GM18868 (cell line): ENCODE data around the gene SULT2B1.

Source experiments
- ATAC-seq: cut with Tn5 transposase; IDR thresholded peaks from one replicate; pipeline ENCODE4 v1.9.1; 2021; ENCODE audit warnings: mild to moderate bottlenecking, moderate library complexity; ENCODE audit not compliant: unreplicated experiment

SULT2B1 gene

GRCh38 chr19:48598996-48599700 is 47.2 kb downstream of the SULT2B1 start:
- no peak for ATAC-seq

- no peak for ATAC-seq
Measured at GRCh38 chr19:48600679-48601417, 48.9 kb downstream of the SULT2B1 start.

GRCh38 chr19:48603001-48603400 is 51.0 kb downstream of the SULT2B1 start:
- no peak for ATAC-seq

GRCh38 chr19:48603449-48603848 is 51.5 kb downstream of the SULT2B1 start:
- no peak for ATAC-seq

GRCh38 chr19:48603850-48604249 is 51.9 kb downstream of the SULT2B1 start:
- no peak for ATAC-seq

- ATAC-seq, result no peak
Measured at GRCh38 chr19:48606463-48607358, 54.7 kb downstream of the SULT2B1 start, which contains the start of gene SPACA4. SPACA4 (plus strand) TSS chr19:48606742; CDS start chr19:48606979, 237 bp downstream.

- ATAC-seq, result no peak
Measured at GRCh38 chr19:48607359-48607755, 55.4 kb downstream of the SULT2B1 start.

- ATAC-seq, result peak; percentile 39
Measured at GRCh38 chr19:48608798-48609263, 56.9 kb downstream of the SULT2B1 start.

- no peak for ATAC-seq
Measured at GRCh38 chr19:48609571-48610108, 57.7 kb downstream of the SULT2B1 start.

- ATAC-seq, result no peak
Measured at GRCh38 chr19:48611872-48612271, 59.9 kb downstream of the SULT2B1 start.

GRCh38 chr19:48613024-48613851 is 61.3 kb downstream of the SULT2B1 start:
- no peak for ATAC-seq

GRCh38 chr19:48613852-48614435 is 62.0 kb downstream of the SULT2B1 start:
- no peak for ATAC-seq

GRCh38 chr19:48614436-48615230 is 62.7 kb downstream of the SULT2B1 start, which contains the start of gene FAM83E:
FAM83E (minus strand) TSS chr19:48615076; CDS start chr19:48613372, 1,704 bp downstream.
- no peak for ATAC-seq

GRCh38 chr19:48615231-48616040 is 63.5 kb downstream of the SULT2B1 start:
- ATAC-seq, result no peak

- ATAC-seq, result no peak
Measured at GRCh38 chr19:48616041-48616436, 64.1 kb downstream of the SULT2B1 start.

GRCh38 chr19:48616491-48617056 is 64.6 kb downstream of the SULT2B1 start:
- no peak for ATAC-seq

- no peak for ATAC-seq
Measured at GRCh38 chr19:48617146-48617937, 65.4 kb downstream of the SULT2B1 start.
